Stimulated activated CD8-positive, alpha-beta memory T cell treated with anti-CD3 and anti-CD28 coated beads, Interleukin-2, amount 100 ng/mL, for 48 hours (primary cell): ENCODE measurements around the gene LACTB.

Source experiments
- DNase-seq, 2 donors: peaks; one replicate each; pipeline ENCODE4 v3.0.0-alpha.2; 2020; ENCODE audit warnings: low read depth in 2 of 2

The LACTB gene

GRCh38 chr15:63172851-63173451, 51.3 kb downstream of the LACTB start:
- no peak for DNase-seq

- DNase-seq, result no peak
Observed at GRCh38 chr15:63176302-63176701, 54.6 kb downstream of the LACTB start.

- no peak for DNase-seq
Observed at GRCh38 chr15:63178034-63178433, 56.4 kb downstream of the LACTB start.

- no peak for DNase-seq
Observed at GRCh38 chr15:63180746-63181145, 59.1 kb downstream of the LACTB start.

- no peak for DNase-seq
Observed at GRCh38 chr15:63181648-63182047, 60.0 kb downstream of the LACTB start.

GRCh38 chr15:63185206-63185605, 63.5 kb downstream of the LACTB start:
- no peak for DNase-seq

GRCh38 chr15:63186065-63186464, 64.4 kb downstream of the LACTB start:
- no peak for DNase-seq

- no peak for DNase-seq
Observed at GRCh38 chr15:63187589-63188226, 66.0 kb downstream of the LACTB start.

GRCh38 chr15:63188247-63188925, 66.7 kb downstream of the LACTB start:
- peak in 1 of 2 donors; percentile 11 for DNase-seq

- peak; percentile 99 to 100 for DNase-seq
Observed at GRCh38 chr15:63188926-63189871, 67.5 kb downstream of the LACTB start, which contains the start of gene RAB8B. RAB8B (plus strand) TSS chr15:63189606; CDS start chr15:63189625, 19 bp downstream.

- DNase-seq, result no peak
Observed at GRCh38 chr15:63189941-63190768, 68.5 kb downstream of the LACTB start.

- no peak for DNase-seq
Observed at GRCh38 chr15:63190769-63191649, 69.3 kb downstream of the LACTB start.
